Kidney (tissue), 14 donors: ENCODE data around the gene RTP3. TPM values are rescaled to one million over a fixed set of nuclear protein-coding genes. Genes with fewer than 3 reads are reported as not detected.

Experiments used
- DNase-seq, 5 donors: peaks; one replicate each; pipeline ENCODE4 v3.0.0-alpha.2; 2013 to 2020
- FAIRE-seq: peaks from 2 replicates; lab custom pipeline; 2012; peaks lifted over from hg19 to GRCh38; lab: Jason Lieb, UNC
- H3K27ac ChIP-seq, 2 donors: one replicate each; pipeline ENCODE4 v1.7.0; 2013; ENCODE audit warnings: low read depth in 2 of 2, low read length in 2 of 2, inconsistent platforms in 1 of 2
- H3K27me3 ChIP-seq: one replicate; pipeline ENCODE4 v1.7.1; 2013; ENCODE audit warnings: low read length, inconsistent platforms; ENCODE audit not compliant: control insufficient read depth, insufficient read depth
- H3K36me3 ChIP-seq, 3 donors: one replicate each; pipeline versions ENCODE4 v1.7.0 to v1.7.1; 2013; ENCODE audit warnings: low read length in 3 of 3, control low read depth in 1 of 3, inconsistent platforms in 1 of 3; ENCODE audit not compliant: insufficient read depth in 3 of 3, control insufficient read depth in 2 of 3
- H3K4me1 ChIP-seq, 3 donors: one replicate each; pipeline versions ENCODE4 v1.7.0 to v1.7.1; 2013; ENCODE audit warnings: low read length in 3 of 3, inconsistent platforms in 1 of 3, low read depth in 1 of 3; ENCODE audit not compliant: control insufficient read depth in 2 of 3, insufficient read depth in 2 of 3
- H3K4me3 ChIP-seq, 3 donors: one replicate each; pipeline versions ENCODE4 v1.7.0 to v1.8.1; 2013; ENCODE audit warnings: low read length in 3 of 3, control low read depth in 1 of 3, inconsistent platforms in 1 of 3
- H3K9ac ChIP-seq, 3 donors: one replicate each; pipeline versions ENCODE4 v1.7.0 to v1.7.1; 2013; ENCODE audit warnings: low read length in 3 of 3, control low read depth in 1 of 3, inconsistent platforms in 1 of 3
- H3K9me3 ChIP-seq, 3 donors: one replicate each; pipeline versions ENCODE4 v1.7.0 to v1.7.1; 2013; ENCODE audit warnings: low read length in 3 of 3, control low read depth in 1 of 3, inconsistent platforms in 1 of 3; ENCODE audit not compliant: control insufficient read depth in 2 of 3, insufficient read depth in 1 of 3
- CTCF ChIP-seq: IDR thresholded peaks from 3 replicates; pipeline ENCODE4 v1.5.1; 2012; ENCODE audit warnings: mild to moderate bottlenecking, moderate library complexity, borderline replicate concordance; ENCODE audit not compliant: insufficient read depth; ENCODE audit errors: extremely low read depth
- intact Hi-C: fragments of 100-400 bp; cut with DNase I; formaldehyde crosslinking; loops from one replicate; pipeline ENCODE4 v1.11.1; 2022
- polyA plus RNA-seq: library from polyadenylated mRNA; stranded (reverse); fragments of 350-450 nt; fragmentation: Illumina TruSeq; extraction: RNeasy Lipid Tissue Mini Kit (QIAGEN cat#74804); gene quantifications from one replicate; pipeline ENCODE4 v1.2.3, GENCODE V29; 2014; ENCODE audit warnings: low read depth, low replicate concordance; ENCODE audit not compliant: insufficient read depth
- total RNA-seq: library from RNA; stranded (reverse); fragmentation: NEBNext Ultra II Directional; extraction: Animal tissue kit (Norgen Biotek cat#: 25700); gene quantifications from one replicate; pipeline ENCODE4 v1.2.1, GENCODE V29; 2021
- donor health status: control.
- donor health status: control.
- donor health status: control.
- donor health status: control.
- donor health status: control.
- donor health status: DM: yes; HTN: yes; CAD: no.
- donor health status: Normal renal cell carcinoma (clear cell type).

RTP3 gene
- total and polyA plus RNA-seq, 2 donors from 2014 or later = 0.30 TPM; not detected in 1

GRCh38 chr3:46462111-46462510 is 35.7 kb upstream of the RTP3 start:
- peak in 2 of 5 donors; percentile 10 to 30 for DNase-seq
- no peak for TF ChIP-seq CTCF

GRCh38 chr3:46462511-46462910 is 35.3 kb upstream of the RTP3 start:
- Histone ChIP-seq H3K27me3 (peaks cover 14% of the 10 kb centered on the region), H3K9me3 (no peaks in the 10 kb centered on the region), H3K4me3 (peak overlapping the region in 1 of 3 donors; percentile 1), H3K27ac (no peak overlapping the region), H3K36me3 (no peaks in the 10 kb centered on the region), H3K4me1 (peaks cover 0 to 3% (median 0%) of the 10 kb centered on the region in 3 donors), H3K9ac (no peak overlapping the region)
- intact Hi-C loops = no loop called here
- no peak for DNase-seq
- no peak for FAIRE-seq
- TF ChIP-seq CTCF = no peak

More at GRCh38 chr3:46462111-46462510, 35.7 kb upstream of the RTP3 start:
- Histone ChIP-seq H3K9ac (no peak overlapping the region), H3K4me1 (peaks cover 0 to 3% (median 0%) of the 10 kb centered on the region in 3 donors), H3K4me3 (peak overlapping the region in 1 of 3 donors; percentile 1), H3K36me3 (no peaks in the 10 kb centered on the region), H3K27me3 (peaks cover 14% of the 10 kb centered on the region), H3K27ac (no peak overlapping the region), H3K9me3 (no peaks in the 10 kb centered on the region)
- intact Hi-C loops = no loop called here
- FAIRE-seq = no peak

- no peak for TF ChIP-seq CTCF
- peak in 1 of 5 donors; percentile 79 for DNase-seq
- Histone ChIP-seq H3K4me3 (peak overlapping the region in 2 of 3 donors; percentile 18 to 48), H3K36me3 (no peaks in the 10 kb centered on the region), H3K9ac (no peak overlapping the region), H3K9me3 (no peaks in the 10 kb centered on the region), H3K4me1 (peaks cover 0 to 3% (median 0%) of the 10 kb centered on the region in 3 donors), H3K27ac (peak overlapping the region in 1 of 2 donors; percentile 19), H3K27me3 (peaks cover 14% of the 10 kb centered on the region)
- FAIRE-seq = no peak
- intact Hi-C loops = no loop called here
These were observed 34.5 kb upstream of the RTP3 start for GRCh38 chr3:46463120-46463867.
